Umbilical cord (tissue), 2 donors: Measurements from ENCODE around the gene PPP2R2B. TPM values are rescaled to one million over a fixed set of nuclear protein-coding genes. Genes with fewer than 3 reads are reported as not detected.
"Not testable (repeated sequence)": the region's sequence is repeated elsewhere in the genome, so short reads cannot be mapped to it uniquely, and the experiment has no call there.

Source experiments
- DNase-seq: peaks from one replicate; pipeline ENCODE4 v3.0.0-alpha.2; 2015; ENCODE audit warnings: low spot score
- total RNA-seq: library from RNA; depleted of rRNA; stranded (reverse); fragments of >200 nt; gene quantifications from one replicate; pipeline ENCODE4 v1.2.3, GENCODE V29; 2014; ENCODE audit warnings: low replicate concordance; ENCODE audit not compliant: insufficient read depth

The PPP2R2B gene
- total RNA-seq, 1 donor from 2014 or later = 5.1 TPM

DNA sequence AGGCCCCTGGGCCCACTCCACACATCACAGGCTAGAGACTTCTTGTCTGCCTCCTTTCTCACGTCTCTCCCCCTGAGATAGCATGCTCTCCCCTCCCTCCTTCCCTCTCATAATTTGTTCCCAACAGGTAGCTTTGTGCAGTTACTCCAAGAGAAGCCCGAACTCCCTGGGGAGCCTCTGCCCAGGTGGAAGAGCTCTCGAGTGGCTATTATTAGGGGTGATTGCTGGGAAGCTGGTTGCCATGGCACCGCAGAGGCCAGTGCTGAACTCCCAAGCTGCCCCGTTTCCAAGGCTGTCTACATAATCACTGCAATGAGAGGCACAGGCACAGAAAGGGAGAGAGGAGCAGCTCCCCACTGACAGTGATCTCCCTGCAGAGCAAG is 257.9 kb downstream of the PPP2R2B start:
- no peak for DNase-seq

DNA sequence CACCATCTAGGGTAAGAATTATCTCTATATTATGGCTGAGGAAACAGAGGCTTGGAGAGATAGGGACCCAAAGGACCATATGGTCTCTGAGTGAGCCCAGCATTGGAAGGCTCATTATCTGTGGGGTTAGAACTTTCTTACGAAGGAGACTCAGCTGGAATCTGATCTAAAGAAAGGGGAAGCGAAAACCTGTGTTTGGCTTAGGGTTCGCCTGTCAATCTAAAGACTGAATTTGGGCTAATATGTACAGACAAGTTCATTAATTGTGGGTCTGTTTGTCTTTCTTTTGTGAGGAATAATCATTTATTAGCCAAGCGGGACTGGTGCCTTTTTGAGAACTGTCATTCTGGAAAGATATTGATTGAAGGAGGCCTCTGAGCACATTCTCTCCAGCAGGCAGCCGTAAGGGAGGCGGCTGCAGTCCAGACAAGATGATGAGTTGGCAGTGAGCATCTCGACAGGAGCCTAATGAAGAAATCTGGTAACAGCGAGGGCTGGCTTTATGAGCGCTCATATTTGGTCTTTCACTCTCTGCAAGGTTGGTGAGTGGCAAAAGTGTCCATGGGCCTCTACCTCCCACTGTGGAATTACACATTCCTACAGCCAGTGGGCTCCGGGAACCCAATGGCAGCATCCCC is 258.4 kb downstream of the PPP2R2B start:
- DNase-seq = no peak

- peak; percentile 27 for DNase-seq
Observed at GRCh38 chr5:146618434-146618833, 260.1 kb downstream of the PPP2R2B start.

DNA sequence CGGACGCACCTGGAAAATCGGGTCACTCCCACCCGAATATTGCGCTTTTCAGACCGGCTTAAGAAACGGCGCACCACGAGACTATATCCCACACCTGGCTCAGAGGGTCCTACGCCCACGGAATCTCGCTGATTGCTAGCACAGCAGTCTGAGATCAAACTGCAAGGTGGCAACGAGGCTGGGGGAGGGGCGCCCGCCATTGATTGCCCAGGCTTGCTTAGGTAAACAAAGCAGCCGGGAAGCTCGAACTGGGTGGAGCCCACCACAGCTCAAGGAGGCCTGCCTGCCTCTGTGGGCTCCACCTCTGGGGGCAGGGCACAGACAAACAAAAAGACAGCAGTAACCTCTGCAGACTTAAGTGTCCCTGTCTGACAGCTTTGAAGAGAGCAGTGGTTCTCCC is 268.8 kb downstream of the PPP2R2B start:
- not testable (repeated sequence) for DNase-seq

DNA sequence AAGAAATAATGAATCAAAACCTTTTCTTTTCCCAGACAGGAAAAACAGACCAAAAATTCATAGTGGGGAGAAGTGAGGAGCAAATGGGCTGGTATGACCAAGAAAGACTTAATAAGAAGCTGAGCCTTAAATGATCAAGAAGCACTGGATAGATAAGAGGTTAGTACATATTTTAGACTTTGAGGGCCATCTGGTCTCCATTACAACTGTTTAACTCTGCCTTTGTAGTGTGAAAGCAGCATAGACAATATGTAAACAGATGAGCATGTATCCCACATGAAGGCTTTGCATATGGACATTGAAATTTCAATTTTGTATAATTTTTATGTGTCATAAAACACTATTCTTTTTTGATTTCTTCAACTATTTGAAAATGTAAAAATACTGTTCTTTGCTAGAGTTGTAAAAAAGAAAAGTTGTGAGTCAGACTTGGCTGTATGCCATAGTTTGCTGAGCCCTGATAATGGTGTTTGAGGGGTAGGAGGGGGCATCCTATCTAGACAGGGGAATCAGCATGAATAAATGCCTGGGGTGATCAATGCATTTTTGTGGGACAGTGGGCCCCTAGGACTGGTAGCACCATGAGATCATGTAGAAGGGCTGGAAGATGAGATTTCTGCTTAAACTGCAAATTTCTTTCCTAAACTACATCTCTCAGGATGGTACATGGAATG is 270.8 kb downstream of the PPP2R2B start:
- DNase-seq = peak; percentile 87

DNA sequence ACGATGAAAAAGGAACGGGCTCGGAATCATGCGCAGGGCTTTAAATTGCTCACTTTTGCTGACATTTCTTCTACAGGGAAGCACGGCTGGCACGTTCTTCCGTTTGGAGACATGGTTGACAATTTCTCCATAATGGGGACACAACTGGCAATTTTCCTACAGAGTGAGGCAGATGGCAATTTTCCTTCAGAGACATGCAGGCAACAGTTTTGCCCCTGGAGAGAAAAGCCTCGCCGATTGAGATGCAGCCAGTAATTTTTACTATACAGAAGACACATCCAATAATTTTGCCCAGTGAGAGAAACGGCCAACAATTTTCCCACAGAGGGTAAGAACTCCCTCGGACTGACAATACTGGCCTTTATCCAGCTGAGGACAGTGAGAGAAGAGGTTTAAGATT is 271.7 kb downstream of the PPP2R2B start:
- no peak for DNase-seq

DNA sequence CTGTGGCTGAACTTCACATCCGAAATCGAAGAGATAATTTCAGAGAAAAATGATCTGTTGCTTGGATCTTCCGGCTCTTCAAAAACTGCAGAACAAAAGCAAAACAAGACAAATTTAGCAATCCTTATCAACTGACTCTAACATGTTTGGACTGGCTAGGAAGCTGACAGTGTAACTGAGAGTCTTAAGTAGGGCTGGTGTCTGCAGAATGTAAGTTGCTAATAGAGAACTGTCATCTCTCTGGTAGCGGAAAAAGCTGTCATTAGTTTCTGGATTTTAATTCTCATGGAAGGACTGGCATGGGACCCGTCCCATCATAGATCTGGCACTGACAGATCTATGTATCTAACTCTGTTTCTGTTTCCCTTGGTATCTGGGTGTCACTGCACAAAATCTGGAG is 278.2 kb downstream of the PPP2R2B start:
- DNase-seq = peak; percentile 86

DNA sequence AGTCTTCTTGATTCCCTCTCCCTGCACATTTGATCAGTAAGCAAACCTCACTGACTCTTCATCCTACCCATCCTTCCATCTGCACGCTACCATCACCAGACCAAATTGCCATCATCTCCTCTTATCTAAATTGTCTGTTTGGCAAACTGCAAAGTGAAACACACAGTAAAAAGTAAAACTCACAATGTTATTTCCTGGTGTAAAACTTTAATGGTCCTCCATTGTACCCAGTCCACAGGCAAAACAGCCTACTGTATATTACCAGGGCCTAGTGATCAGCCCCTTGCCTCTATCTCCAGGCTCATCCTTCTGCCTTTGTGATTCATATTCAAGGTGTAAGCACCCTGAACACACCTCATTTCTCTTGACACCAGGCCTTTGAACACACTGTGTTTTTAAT is 279.3 kb downstream of the PPP2R2B start:
- no peak for DNase-seq

DNA sequence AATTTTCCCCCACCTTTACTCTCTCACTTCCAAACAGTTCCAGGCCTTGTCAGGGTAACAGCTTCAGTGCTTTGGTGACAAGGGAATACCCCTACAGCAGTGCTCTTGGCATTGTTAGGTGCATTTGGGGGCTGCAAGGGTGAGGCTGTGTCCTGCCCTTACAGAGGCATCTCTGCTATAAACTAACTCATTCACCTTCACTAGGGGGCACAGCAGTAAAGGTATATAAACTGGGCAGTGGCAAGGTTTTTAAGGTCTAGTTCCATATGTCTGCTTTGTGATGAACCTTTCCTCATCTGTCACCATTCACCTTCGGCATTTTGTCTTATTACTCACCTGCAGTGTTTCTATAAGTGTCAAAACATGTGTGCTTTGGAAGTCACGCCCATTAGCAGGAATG is 283.5 kb downstream of the PPP2R2B start:
- DNase-seq = no peak

DNA sequence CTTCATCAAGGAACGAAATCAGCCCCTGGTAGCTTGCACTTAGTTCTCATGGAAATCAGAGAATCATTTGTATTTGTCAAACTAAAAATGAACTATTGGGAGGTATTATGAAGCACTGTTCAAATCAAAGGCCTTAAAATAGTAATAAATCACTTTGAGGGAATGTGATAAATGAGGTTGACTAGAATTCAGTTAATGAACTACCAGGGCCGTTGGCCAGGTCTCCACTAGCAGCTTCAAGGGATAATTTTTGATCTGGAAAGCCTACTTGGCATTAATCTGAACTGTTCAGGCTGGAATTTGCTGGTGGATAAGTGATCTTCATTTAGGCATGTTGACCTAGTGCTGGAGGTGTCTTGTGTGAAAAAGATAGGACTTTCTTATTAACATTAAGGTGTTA is 286.2 kb downstream of the PPP2R2B start:
- DNase-seq = no peak

DNA sequence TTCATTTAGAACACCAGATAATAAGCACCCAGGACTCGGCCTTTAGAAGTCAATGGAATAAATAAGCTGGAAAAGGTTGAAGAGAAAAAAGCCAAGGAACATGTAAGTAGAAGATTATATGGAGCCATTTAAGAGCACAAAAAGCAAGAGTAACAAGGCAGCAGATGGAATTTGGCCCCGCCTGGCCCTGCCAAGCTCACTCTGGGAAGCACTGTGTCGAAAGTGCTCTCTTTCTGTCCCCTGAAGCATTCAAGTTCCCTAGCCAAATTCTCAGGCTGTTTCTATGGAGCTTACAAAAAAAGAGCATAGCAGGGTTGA is 289.6 kb downstream of the PPP2R2B start:
- no peak for DNase-seq

- DNase-seq = peak; percentile 80
Observed at GRCh38 chr5:146588331-146589027, 290.1 kb downstream of the PPP2R2B start.

- DNase-seq = no peak
Observed at GRCh38 chr5:146586752-146587151, 291.8 kb downstream of the PPP2R2B start.

DNA sequence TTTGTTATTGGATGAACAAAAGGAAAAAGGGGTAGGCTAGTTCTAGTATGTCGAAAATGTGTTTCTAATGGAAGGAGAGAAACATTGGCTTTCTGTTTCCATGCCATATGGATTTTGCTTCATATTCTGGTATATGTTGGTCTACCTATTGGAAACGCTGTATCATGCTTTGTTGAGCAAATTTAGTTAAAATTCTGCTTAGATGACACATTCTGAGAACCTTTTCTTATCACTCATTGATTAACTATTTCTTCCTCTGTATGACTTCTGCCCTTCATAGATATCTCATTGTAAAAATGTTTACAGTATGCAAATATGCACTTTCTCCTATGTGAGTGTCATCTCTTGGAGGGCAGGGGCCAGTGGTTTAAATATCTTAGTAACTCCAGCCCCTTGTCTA is 293.8 kb downstream of the PPP2R2B start:
- DNase-seq = no peak

DNA sequence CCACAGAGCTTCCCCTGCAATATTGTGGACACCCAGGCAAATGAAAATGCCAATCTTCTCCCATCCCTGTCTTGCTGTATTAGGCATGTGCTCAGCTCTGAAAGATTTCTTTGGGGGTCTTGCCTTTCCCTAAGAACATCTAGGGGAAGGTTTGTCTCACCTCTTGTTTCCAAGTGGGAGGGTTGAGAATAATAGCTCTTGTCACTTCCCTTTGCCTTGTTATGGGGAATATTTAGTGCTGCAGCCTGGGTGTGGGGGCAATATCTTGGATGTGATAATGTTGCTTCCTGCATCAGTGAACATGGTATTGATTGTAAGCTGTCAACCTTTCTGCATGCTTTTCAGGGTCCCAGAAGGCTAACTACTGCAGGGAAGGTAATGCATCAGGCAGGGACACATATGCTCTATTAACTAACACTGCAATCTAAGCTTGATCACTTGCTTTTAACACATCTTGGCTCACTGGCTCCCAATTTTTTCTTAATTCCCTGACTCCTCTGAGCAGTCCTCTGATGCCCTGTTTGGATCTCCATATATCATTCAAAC is 296.4 kb downstream of the PPP2R2B start:
- no peak for DNase-seq

DNA sequence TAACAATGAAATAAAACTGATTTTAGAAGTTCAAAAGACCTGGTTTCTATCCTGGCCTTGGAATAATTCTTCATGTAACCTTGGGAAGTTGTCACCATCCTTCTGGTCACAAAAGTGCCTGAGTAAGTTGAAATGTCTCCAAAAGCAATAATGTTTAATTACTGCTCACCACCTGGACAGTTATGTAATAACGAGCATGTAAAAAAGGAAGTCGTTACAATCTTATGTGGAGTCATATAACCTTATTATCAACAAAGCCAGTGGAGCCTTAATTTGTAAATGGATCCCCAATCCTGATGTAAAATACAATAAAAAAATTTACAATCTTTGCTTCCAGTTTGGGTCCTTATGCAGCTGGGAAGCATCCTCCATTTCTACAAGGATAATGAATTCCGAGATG is 298.3 kb downstream of the PPP2R2B start:
- no peak for DNase-seq

DNA sequence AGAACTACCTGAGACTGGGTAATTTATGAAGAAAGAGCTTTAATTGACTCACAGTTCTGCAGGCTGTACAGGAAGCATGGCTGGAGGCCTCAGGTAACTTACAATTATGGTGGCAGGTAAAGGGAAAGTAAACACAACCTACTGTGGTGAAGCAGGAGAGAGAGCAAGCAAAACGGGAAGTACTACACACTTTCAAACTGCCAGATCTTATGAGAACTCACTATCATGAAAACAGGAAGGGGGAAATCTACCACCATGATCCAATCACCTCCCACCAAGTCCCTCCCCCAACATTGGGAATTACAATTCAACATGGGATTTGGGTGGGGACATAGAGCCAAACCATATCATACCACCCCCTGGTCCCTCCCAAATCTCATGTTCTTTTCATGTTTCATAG is 303.8 kb downstream of the PPP2R2B start:
- no peak for DNase-seq

DNA sequence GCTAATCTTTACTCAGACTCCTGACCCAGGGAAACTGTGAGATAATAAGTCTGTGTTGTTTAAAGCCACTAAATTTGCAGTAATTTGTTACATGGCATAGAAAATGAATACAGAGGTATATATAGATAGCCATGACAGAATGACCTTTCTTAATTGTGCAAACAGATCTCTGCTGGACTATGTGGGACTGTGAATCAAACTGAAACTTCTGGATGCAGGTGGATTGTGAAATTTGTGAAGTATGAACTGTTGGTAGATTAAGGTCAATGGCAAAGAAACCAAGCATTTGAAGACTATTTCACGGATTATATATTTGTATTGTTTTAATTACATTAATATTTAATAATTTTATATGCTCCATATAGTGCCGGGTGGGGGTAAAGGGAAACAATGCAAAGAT is 310.4 kb downstream of the PPP2R2B start:
- no peak for DNase-seq

DNA sequence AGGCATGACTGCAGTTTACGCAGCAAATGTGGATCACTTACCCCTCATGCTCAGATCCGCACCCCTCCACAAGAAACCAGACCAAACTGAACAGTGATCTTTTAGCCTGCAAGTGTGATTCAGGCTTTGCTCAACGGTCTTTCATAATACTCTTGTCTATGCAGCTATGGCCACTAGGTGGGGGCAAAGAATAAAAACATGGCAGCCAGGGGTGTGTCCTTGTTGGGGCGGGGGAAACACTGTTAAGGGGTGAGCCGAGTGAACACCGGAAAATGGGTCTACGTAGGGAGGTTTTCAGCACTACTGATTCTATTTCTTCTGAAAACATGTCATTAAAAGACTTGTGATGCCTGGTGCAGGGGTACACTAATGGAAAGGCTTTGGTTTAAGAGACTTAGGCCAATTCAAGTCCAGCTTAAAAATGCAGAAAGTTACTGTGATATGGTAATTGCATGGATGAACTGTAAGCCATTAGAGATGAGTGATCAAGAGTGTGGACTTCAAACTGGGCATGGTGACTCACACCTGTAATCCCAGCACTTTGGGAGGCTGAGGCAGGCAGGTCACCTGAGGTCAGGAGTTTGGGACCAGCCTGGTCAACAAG is 312.7 kb downstream of the PPP2R2B start:
- peak; percentile 80 for DNase-seq

DNA sequence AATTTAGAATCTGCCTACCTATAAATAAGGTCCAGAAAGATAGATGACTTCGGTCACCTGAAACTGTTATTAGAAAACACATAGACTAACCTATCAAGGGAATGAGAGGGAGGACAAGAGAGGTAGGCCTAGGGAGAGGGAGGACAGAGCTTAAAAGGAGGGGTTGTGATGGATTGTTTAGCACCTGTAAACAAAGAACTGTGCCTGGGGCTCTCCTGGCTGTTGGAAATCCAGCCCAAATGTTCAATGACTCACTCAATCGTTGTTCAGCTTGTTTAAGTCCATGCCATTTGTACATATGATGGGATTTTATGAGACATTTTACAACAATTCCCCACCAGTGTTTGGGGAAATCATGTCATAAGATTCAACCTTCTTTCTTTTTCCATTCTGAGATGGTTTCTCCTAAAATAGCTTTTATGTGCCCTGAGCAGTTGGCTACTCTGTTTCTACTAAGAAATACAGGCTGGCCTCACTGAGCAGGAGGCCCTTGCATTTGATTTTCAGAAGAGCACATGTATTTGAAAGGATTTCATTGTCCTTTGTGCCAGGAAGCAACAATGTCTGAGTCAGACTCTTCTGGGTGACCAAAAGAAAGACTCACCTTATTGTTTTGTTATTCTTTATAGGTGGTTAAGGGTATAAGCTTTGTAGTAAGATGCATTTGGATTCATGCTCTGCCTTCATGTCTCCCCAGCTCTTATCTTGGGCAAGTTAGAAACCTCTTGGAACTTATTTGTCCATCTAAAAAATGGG is 314.4 kb downstream of the PPP2R2B start:
- DNase-seq = no peak

DNA sequence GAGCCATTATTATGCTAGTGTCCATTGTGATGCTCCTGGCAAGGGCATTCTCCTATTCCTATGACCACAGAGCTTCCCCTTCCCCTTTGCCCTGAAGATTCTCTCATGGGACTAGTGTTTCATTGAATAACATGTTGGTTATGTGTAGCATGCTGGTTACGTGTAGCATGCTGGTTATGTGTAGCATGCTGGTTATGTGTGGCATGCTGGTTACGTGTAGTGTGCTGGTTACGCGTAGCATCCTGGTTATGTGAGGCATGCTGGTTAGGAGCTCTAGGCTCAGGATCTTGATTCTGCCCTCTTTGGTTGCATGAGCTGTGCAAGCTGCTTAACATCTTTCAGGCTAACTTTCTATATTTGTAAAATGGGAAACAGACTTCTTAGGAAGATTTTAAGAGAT is 316.1 kb downstream of the PPP2R2B start:
- no peak for DNase-seq

- no peak for DNase-seq
Observed at GRCh38 chr5:146561711-146562110, 316.8 kb downstream of the PPP2R2B start.
